ENCODE data around the gene GNRH2. TPM values are rescaled to one million over a fixed set of nuclear protein-coding genes. Genes with fewer than 3 reads are reported as not detected.

The GNRH2 gene
- polyA plus RNA-seq, 1 donor (not counting 4 experiments of a cell fraction or from before 2014, with no cell fraction given): 0.18 TPM

DNA sequence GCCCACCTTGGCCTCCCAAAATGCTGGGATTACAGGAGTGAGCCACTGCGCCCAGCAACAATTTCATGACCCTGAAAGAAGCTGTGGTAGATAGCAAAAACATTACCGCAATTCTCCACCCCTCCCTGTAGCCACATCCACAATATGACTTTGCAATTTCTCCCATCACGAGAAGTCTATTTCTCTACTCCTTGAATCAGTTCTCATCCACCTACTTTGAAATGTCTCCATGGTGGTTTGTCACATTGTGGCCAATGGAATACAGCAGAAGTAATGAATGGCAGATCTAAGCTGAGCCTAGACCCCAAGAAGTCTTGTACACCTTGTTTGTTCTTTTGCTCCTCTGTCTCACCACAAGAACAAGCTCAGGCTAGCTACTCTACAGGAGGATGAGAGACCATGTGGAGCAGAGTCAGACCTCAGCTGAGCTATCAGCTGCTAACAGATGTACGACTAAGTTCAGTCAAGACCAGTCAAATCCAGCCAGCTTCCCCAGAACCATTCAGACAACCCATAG lies 34.3 kb downstream of the GNRH2 start:
- H3K9ac ChIP-seq (ENCODE audit: control insufficient read depth, extremely low read depth, insufficient read depth, low read length): no peak overlapping the region
- no peak for DNase-seq (ENCODE audit: low read depth, low spot score)
- no peak overlapping the region for H3K4me2 ChIP-seq (ENCODE audit: control insufficient read depth, extremely low read depth, insufficient read depth, low read depth, low read length)
- H3K4me3 ChIP-seq (ENCODE audit: control insufficient read depth in 2 of 3, extremely low read depth in 1 of 3, insufficient read depth in 2 of 3, low read depth in 1 of 3, low read length in 3 of 3): no peak overlapping the region
- no peak for TF ChIP-seq EZH2 (IDR thresholded peaks at IDR 0.05; ENCODE audit: low read length)
- TF ChIP-seq, protein P1, sequence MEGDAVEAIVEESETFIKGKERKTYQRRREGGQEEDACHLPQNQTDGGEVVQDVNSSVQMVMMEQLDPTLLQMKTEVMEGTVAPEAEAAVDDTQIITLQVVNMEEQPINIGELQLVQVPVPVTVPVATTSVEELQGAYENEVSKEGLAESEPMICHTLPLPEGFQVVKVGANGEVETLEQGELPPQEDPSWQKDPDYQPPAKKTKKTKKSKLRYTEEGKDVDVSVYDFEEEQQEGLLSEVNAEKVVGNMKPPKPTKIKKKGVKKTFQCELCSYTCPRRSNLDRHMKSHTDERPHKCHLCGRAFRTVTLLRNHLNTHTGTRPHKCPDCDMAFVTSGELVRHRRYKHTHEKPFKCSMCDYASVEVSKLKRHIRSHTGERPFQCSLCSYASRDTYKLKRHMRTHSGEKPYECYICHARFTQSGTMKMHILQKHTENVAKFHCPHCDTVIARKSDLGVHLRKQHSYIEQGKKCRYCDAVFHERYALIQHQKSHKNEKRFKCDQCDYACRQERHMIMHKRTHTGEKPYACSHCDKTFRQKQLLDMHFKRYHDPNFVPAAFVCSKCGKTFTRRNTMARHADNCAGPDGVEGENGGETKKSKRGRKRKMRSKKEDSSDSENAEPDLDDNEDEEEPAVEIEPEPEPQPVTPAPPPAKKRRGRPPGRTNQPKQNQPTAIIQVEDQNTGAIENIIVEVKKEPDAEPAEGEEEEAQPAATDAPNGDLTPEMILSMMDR (optimal IDR thresholded peaks at IDR 0.05 in 1 of 3, IDR thresholded peaks at IDR 0.05 in 1 of 3, conservative IDR thresholded peaks at IDR 0.05 in 1 of 3; ENCODE audit: extremely low read depth in 1 of 3, insufficient read depth in 2 of 3, low read length in 3 of 3): no peak
- FAIRE-seq: no peak
- dilution Hi-C loops (cut with MboI; ENCODE audit: extremely low pct_ligation_motif_present, low sequenced_read_pairs): no loop called here
- peaks cover 27% of the 10 kb centered on the region for H3K27me3 ChIP-seq (ENCODE audit: control insufficient read depth, extremely low read depth, insufficient read depth, low read length)
- no peak overlapping the region for H2AFZ ChIP-seq (ENCODE audit: control insufficient read depth, low read length)
- H3K4me1 ChIP-seq (ENCODE audit: control insufficient read depth, extremely low read depth, insufficient read depth, low read length): no peaks in the 10 kb centered on the region
- H3K79me2 ChIP-seq (ENCODE audit: control insufficient read depth, insufficient read depth, low read length): no peaks in the 10 kb centered on the region
- no peaks in the 10 kb centered on the region for H3K9me1 ChIP-seq (ENCODE audit: control insufficient read depth, extremely low read depth, insufficient read depth, low read length)
- no peaks in the 10 kb centered on the region for H4K20me1 ChIP-seq (ENCODE audit: control insufficient read depth, extremely low read depth, insufficient read depth, low read length)
- no peaks in the 10 kb centered on the region for H3K9me3 ChIP-seq (ENCODE audit: control insufficient read depth, low read depth, low read length)
- no peak overlapping the region for H3K27ac ChIP-seq (ENCODE audit: control insufficient read depth, insufficient read depth, low read length)
- no peaks in the 10 kb centered on the region for H3K36me3 ChIP-seq (ENCODE audit: control insufficient read depth in 2 of 2, extremely low read depth in 1 of 2, insufficient read depth in 2 of 2, low read length in 2 of 2)

DNA sequence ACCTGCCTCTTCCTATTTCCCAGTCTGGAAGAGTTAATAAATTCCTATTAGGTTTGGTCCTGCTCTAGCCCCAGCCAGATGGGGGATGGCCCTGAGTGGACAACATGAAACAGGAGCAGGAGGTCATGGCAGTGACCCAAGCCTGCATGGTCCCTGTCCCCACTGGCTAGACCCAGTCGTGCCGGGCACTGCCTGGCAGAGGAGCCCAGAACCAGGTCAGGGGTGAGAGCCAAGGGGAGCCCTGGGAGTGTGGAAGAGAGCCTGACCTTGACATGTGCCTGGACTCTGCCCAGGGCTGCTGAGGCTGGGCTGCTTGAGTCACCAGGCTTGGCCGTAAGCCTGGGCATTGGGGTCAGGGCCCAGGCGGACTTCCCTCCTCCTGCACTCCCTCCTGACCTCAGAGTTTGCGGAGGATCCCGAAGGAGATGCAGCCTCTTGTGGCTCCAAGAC lies 37.5 kb downstream of the GNRH2 start:
- Histone ChIP-seq H3K9me1 (ENCODE audit: control insufficient read depth, extremely low read depth, insufficient read depth, low read length) (no peaks in the 10 kb centered on the region), H3K36me3 (ENCODE audit: control insufficient read depth in 2 of 2, extremely low read depth in 1 of 2, insufficient read depth in 2 of 2, low read length in 2 of 2) (no peaks in the 10 kb centered on the region), H3K27ac (ENCODE audit: control insufficient read depth, insufficient read depth, low read length) (no peak overlapping the region), H3K4me1 (ENCODE audit: control insufficient read depth, extremely low read depth, insufficient read depth, low read length) (no peaks in the 10 kb centered on the region), H3K4me2 (ENCODE audit: control insufficient read depth, extremely low read depth, insufficient read depth, low read depth, low read length) (no peak overlapping the region), H3K79me2 (ENCODE audit: control insufficient read depth, insufficient read depth, low read length) (no peaks in the 10 kb centered on the region), H3K4me3 (ENCODE audit: control insufficient read depth in 2 of 3, extremely low read depth in 1 of 3, insufficient read depth in 2 of 3, low read depth in 1 of 3, low read length in 3 of 3) (no peak overlapping the region), H3K27me3 (ENCODE audit: control insufficient read depth, extremely low read depth, insufficient read depth, low read length) (peaks cover 45% of the 10 kb centered on the region), H3K9me3 (ENCODE audit: control insufficient read depth, low read depth, low read length) (no peaks in the 10 kb centered on the region), H3K9ac (ENCODE audit: control insufficient read depth, extremely low read depth, insufficient read depth, low read length) (no peak overlapping the region), H4K20me1 (ENCODE audit: control insufficient read depth, extremely low read depth, insufficient read depth, low read length) (no peaks in the 10 kb centered on the region), H2AFZ (ENCODE audit: control insufficient read depth, low read length) (no peak overlapping the region)
- TF ChIP-seq EZH2 (IDR thresholded peaks at IDR 0.05; ENCODE audit: low read length): no peak
- TF ChIP-seq, protein P1 (optimal IDR thresholded peaks at IDR 0.05 in 1 of 3, IDR thresholded peaks at IDR 0.05 in 1 of 3, conservative IDR thresholded peaks at IDR 0.05 in 1 of 3; ENCODE audit: extremely low read depth in 1 of 3, insufficient read depth in 2 of 3, low read length in 3 of 3): no peak
- dilution Hi-C loops (cut with MboI; ENCODE audit: extremely low pct_ligation_motif_present, low sequenced_read_pairs): no loop called here
- FAIRE-seq (no peak), DNase-seq (ENCODE audit: low read depth, low spot score) (no peak)

Data from keratinocyte (primary cell).